Adrenal gland (tissue), 5 donors: ENCODE measurements around the gene CSAD.

Experiments used
- POLR2A ChIP-seq, 2 donors: fragments of 450-650 bp; IDR thresholded peaks; one replicate each; pipeline ENCODE4 v1.6.1; 2017; ENCODE audit warnings: antibody characterized with exemption in 2 of 2, mild to moderate bottlenecking in 2 of 2, moderate library complexity in 1 of 2
- TF ChIP-seq, protein P1 (sequence below), 6 experiments: fragments of 450-650 bp in 4 of 6; fragments of 200-600 bp in 2 of 6; sonication (generic) in 1 of 6; IDR thresholded peaks; 1 replicate in 5 of 6; 2 replicates in 1 of 6; pipeline versions ENCODE4 v1.5.1 to v1.8.0; 2016 to 2021; ENCODE audit warnings: antibody characterized with exemption in 6 of 6, mild to moderate bottlenecking in 2 of 6, moderate library complexity in 1 of 6
- donor health status: DM: no; HTN: no; CAD: no.

DNA sequence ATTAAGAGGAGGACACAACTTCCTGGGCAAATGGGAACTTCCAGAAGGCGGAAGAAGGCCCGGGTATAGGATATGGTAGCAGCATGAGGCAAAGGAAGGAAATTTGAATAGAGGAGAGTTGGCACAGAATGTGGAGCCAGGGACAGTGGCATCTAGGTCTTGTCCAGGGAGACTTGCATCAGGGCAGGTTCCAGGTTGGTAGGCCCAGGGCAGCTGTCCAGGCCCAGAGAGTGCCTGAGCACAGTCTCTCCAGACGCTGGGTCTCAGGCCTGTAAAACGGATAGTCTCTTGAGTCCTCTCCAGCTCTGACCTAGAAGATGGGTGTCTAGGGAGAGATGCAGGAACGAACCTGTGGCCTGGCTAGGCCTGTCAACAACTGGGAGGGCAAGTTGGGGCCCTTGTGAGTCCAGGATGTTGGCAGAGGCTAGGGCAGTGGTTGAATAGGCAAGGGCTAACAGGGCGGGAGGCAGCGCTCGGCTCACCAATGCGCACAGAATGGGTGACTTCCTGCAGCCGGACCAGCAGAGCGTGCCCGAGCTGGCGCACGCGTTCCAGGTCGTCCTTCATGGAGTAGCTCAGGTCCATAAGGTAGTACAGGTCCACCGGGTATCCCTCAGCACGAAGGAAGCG, 16.4 kb upstream of the CSAD start:
- no peak for TF ChIP-seq POLR2A (IDR thresholded peaks at IDR 0.05)
- TF ChIP-seq, protein P1, sequence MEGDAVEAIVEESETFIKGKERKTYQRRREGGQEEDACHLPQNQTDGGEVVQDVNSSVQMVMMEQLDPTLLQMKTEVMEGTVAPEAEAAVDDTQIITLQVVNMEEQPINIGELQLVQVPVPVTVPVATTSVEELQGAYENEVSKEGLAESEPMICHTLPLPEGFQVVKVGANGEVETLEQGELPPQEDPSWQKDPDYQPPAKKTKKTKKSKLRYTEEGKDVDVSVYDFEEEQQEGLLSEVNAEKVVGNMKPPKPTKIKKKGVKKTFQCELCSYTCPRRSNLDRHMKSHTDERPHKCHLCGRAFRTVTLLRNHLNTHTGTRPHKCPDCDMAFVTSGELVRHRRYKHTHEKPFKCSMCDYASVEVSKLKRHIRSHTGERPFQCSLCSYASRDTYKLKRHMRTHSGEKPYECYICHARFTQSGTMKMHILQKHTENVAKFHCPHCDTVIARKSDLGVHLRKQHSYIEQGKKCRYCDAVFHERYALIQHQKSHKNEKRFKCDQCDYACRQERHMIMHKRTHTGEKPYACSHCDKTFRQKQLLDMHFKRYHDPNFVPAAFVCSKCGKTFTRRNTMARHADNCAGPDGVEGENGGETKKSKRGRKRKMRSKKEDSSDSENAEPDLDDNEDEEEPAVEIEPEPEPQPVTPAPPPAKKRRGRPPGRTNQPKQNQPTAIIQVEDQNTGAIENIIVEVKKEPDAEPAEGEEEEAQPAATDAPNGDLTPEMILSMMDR (IDR thresholded peaks at IDR 0.05) = no peak
